Parathyroid adenoma (tissue), 2 donors: ENCODE data around the gene MVB12A.

Experiments
- H2AFZ ChIP-seq: fragments of 300-600 bp; sonication (generic); one replicate; pipeline ENCODE4 v1.7.0; 2017; ENCODE audit warnings: antibody characterized with exemption, mild to moderate bottlenecking
- H3K27ac ChIP-seq: fragments of 300-600 bp; sonication (generic); one replicate; pipeline ENCODE4 v1.7.0; 2017
- H3K27me3 ChIP-seq: fragments of 300-600 bp; sonication (generic); one replicate; pipeline ENCODE4 v1.7.0; 2017; ENCODE audit warnings: low read length; ENCODE audit not compliant: control insufficient read depth, insufficient read depth
- H3K36me3 ChIP-seq: fragments of 300-600 bp; sonication (generic); one replicate; pipeline ENCODE4 v1.7.0; 2017; ENCODE audit warnings: low read length; ENCODE audit not compliant: control insufficient read depth, insufficient read depth
- H3K4me1 ChIP-seq: fragments of 300-600 bp; sonication (generic); one replicate; pipeline ENCODE4 v1.7.0; 2017; ENCODE audit warnings: control low read depth
- H3K4me2 ChIP-seq: fragments of 300-600 bp; sonication (generic); one replicate; pipeline ENCODE4 v1.7.0; 2017; ENCODE audit warnings: low read length
- H3K4me3 ChIP-seq: fragments of 300-600 bp; sonication (generic); one replicate; pipeline ENCODE4 v1.7.0; 2017; ENCODE audit warnings: low read depth, low read length
- H3K79me2 ChIP-seq: fragments of 300-600 bp; sonication (generic); one replicate; pipeline ENCODE4 v1.7.0; 2017; ENCODE audit warnings: control low read depth
- H3K9ac ChIP-seq: fragments of 300-600 bp; sonication (generic); one replicate; pipeline ENCODE4 v1.7.0; 2017; ENCODE audit warnings: mild to moderate bottlenecking
- H3K9me3 ChIP-seq: fragments of 300-600 bp; sonication (generic); one replicate; pipeline ENCODE4 v1.7.0; 2017; ENCODE audit warnings: low read length; ENCODE audit not compliant: control insufficient read depth
- TF ChIP-seq, protein P1 (sequence below): fragments of 300-600 bp; sonication (generic); IDR thresholded peaks from one replicate; pipeline ENCODE4 v1.7.0; 2017; ENCODE audit warnings: antibody characterized with exemption, mild to moderate bottlenecking
- donor health status: primary hyperparathyroidism.

Gene MVB12A

DNA sequence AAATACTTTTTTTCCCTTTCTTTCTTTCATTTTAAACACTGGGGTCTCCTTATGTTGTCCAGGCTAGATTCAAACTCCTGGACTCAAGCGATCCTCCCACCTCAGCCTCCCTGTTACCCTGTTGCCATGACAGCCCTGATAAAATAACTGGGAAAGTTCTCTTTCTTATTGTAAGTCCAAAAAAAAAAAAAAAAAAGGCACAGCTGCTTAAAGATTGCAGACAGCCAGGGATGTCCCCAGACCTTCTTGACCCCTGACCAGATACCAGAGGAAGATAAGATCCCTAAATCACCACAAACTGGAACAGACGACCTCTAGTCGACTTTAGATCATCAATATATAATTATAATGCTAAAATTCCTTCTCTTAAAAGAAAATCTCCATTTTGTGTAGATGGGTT is 1.1 kb upstream of the MVB12A start:
- no peaks in the 10 kb centered on the region for H3K36me3 ChIP-seq
- no peak overlapping the region for H3K4me3 ChIP-seq
- H3K9me3 ChIP-seq, result no peaks in the 10 kb centered on the region
- H3K4me1 ChIP-seq, result peaks cover 2% of the 10 kb centered on the region
- TF ChIP-seq, protein P1, sequence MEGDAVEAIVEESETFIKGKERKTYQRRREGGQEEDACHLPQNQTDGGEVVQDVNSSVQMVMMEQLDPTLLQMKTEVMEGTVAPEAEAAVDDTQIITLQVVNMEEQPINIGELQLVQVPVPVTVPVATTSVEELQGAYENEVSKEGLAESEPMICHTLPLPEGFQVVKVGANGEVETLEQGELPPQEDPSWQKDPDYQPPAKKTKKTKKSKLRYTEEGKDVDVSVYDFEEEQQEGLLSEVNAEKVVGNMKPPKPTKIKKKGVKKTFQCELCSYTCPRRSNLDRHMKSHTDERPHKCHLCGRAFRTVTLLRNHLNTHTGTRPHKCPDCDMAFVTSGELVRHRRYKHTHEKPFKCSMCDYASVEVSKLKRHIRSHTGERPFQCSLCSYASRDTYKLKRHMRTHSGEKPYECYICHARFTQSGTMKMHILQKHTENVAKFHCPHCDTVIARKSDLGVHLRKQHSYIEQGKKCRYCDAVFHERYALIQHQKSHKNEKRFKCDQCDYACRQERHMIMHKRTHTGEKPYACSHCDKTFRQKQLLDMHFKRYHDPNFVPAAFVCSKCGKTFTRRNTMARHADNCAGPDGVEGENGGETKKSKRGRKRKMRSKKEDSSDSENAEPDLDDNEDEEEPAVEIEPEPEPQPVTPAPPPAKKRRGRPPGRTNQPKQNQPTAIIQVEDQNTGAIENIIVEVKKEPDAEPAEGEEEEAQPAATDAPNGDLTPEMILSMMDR, result no peak
- H3K9ac ChIP-seq, result no peak overlapping the region
- H3K4me2 ChIP-seq, result peak overlapping the region; percentile 76
- H3K27ac ChIP-seq, result no peak overlapping the region
- H2AFZ ChIP-seq, result peak overlapping the region; percentile 91
- no peaks in the 10 kb centered on the region for H3K27me3 ChIP-seq
- no peaks in the 10 kb centered on the region for H3K79me2 ChIP-seq

DNA sequence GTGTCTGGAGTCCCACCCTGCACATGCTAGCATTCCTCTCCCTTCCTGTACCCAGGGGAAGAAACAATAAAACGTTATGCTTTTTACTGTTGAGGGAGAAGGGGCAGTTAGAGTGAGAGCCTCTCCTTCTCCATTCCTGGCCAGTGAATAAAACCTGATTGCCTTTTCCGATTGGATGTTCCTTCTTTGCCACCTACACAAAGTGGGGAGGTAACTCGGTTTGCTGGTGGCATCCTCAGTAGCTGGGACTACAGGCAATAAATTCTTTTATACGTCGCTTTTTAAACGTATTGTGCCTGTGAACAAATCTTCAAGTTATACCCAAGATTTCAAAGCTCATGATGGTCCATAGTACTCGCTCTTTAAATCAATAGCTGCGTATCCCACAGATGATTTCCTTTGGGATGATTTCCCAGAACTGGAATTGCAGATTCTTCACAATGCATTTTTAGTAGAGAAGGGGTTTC is 660 bp upstream of the MVB12A start:
- H3K4me3 ChIP-seq, result peak overlapping the region; percentile 95
- peak overlapping the region; percentile 91 for H2AFZ ChIP-seq
- peaks cover 2% of the 10 kb centered on the region for H3K4me1 ChIP-seq
- no peaks in the 10 kb centered on the region for H3K9me3 ChIP-seq
- no peaks in the 10 kb centered on the region for H3K79me2 ChIP-seq
- no peaks in the 10 kb centered on the region for H3K36me3 ChIP-seq
- TF ChIP-seq, protein P1, result no peak
- peak overlapping the region; percentile 76 for H3K4me2 ChIP-seq
- H3K9ac ChIP-seq, result no peak overlapping the region
- H3K27ac ChIP-seq, result peak overlapping the region; percentile 62
- H3K27me3 ChIP-seq, result no peaks in the 10 kb centered on the region

DNA sequence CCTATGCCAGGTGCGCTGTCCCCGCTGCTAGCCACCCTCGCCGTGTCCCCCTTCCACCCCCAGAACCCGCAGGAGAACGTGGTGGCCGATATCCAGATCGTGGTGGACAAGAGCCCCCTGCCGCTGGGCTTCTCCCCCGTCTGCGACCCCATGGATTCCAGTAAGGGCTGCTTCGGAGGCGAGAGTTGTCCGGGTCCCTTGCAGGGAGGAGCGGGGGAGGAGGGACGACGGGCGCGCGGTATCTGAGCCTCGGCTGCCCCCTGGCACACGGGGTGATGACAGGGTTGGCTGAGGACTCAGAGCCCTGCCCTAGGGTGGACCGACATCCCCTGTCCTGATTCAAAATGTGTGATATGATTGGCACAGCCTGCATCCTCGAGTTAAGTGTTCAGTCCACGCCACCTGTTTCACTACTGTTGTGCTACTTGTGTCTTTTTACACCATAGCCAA is 653 bp downstream of the MVB12A start:
- no peaks in the 10 kb centered on the region for H3K27me3 ChIP-seq
- TF ChIP-seq, protein P1, result no peak
- no peaks in the 10 kb centered on the region for H3K9me3 ChIP-seq
- no peak overlapping the region for H3K9ac ChIP-seq
- H3K36me3 ChIP-seq, result no peaks in the 10 kb centered on the region
- H3K4me2 ChIP-seq, result peak overlapping the region; percentile 77
- no peak overlapping the region for H3K27ac ChIP-seq
- H2AFZ ChIP-seq, result peak overlapping the region; percentile 84
- H3K79me2 ChIP-seq, result no peaks in the 10 kb centered on the region
- H3K4me1 ChIP-seq, result peaks cover 2% of the 10 kb centered on the region
- H3K4me3 ChIP-seq, result peak overlapping the region; percentile 95

DNA sequence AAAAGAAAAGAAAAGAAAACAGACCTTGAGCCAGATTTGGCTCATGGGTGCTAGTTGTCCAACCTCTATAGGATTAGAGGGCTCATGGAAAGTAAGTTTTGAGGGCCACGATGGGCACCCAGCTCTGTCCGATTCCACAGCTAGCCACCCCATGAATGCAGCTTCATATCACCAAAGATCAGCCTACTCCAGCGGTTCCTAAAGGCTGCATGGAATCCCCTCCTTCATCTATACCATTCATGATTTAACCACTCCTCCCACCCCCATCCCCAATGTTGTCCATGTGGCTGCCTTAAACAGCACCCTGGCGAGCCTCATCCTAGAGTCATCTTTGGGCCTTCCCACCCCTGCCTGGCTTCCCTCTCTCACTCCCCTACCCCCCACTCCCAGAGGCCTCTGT is 2.1 kb downstream of the MVB12A start:
- Histone ChIP-seq H3K79me2 (no peaks in the 10 kb centered on the region), H3K4me2 (no peak overlapping the region), H3K4me1 (peaks cover 2% of the 10 kb centered on the region), H3K9me3 (no peaks in the 10 kb centered on the region), H3K9ac (no peak overlapping the region), H2AFZ (no peak overlapping the region), H3K27me3 (no peaks in the 10 kb centered on the region), H3K4me3 (no peak overlapping the region), H3K27ac (no peak overlapping the region), H3K36me3 (no peaks in the 10 kb centered on the region)
- TF ChIP-seq, protein P1, result no peak
